Sigmoid colon (tissue), 7 donors: ENCODE data around the gene NTF3. TPM values are rescaled to one million over a fixed set of nuclear protein-coding genes. Genes with fewer than 3 reads are reported as not detected.

Experiments
- DNase-seq: peaks from one replicate; pipeline ENCODE4 v3.0.0-alpha.2; 2019
- H3K27ac ChIP-seq, 4 donors: fragments of 200-600 bp; sonication (generic); one replicate each; pipeline ENCODE4 v1.5.1; 2016 to 2019; ENCODE audit warnings: mild to moderate bottlenecking in 1 of 4
- H3K27me3 ChIP-seq, 3 donors: fragments of 200-600 bp; sonication (generic); one replicate each; pipeline ENCODE4 v1.5.1; 2019; ENCODE audit warnings: mild to moderate bottlenecking in 1 of 3
- H3K36me3 ChIP-seq, 4 donors: fragments of 200-600 bp; sonication (generic); one replicate each; pipeline ENCODE4 v1.5.1; 2016 to 2019
- H3K4me1 ChIP-seq, 4 donors: fragments of 200-600 bp; sonication (generic); one replicate each; pipeline ENCODE4 v1.5.1; 2017 to 2019
- H3K4me3 ChIP-seq, 4 donors: fragments of 200-600 bp; sonication (generic); one replicate each; pipeline ENCODE4 v1.5.1; 2017 to 2019; ENCODE audit warnings: mild to moderate bottlenecking in 2 of 4, moderate library complexity in 1 of 4
- H3K9me3 ChIP-seq, 4 donors: fragments of 200-600 bp in 3 of 4; sonication (generic) in 3 of 4; one replicate each; pipeline versions ENCODE4 v1.5.1 to v1.6.1; 2013 to 2019
- EP300 ChIP-seq, 4 donors: sonication (generic); formaldehyde crosslinking; IDR thresholded peaks; one replicate each; pipeline ENCODE4 v1.6.1; 2017; ENCODE audit warnings: antibody characterized with exemption in 4 of 4
- POLR2A ChIP-seq, 2 donors: fragments of 450-650 bp; IDR thresholded peaks; one replicate each; pipeline ENCODE4 v1.6.1; 2016; ENCODE audit warnings: antibody characterized with exemption in 2 of 2, mild to moderate bottlenecking in 2 of 2, moderate library complexity in 2 of 2
- POLR2AphosphoS5 ChIP-seq, 4 donors: sonication (generic); formaldehyde crosslinking; IDR thresholded peaks; one replicate each; pipeline ENCODE4 v1.6.1; 2017; ENCODE audit warnings: antibody characterized with exemption in 4 of 4
- WGBS, 2 donors: extraction: QIAGEN DNeasy Blood & Tissue Kit; methylation state at CpG; one replicate each; pipeline ENCODE4 v1.1.7; 2013; 5-methylcytosine and 5-hydroxymethylcytosine counted together
- intact Hi-C: fragments of 100-400 bp; cut with DNase I; formaldehyde crosslinking; loops from one replicate; pipeline ENCODE4 v1.15.1; 2023
- polyA plus RNA-seq, 3 donors: library from polyadenylated mRNA; stranded (reverse); fragments of 200-250 nt; gene quantifications; one replicate each; pipeline ENCODE4 v1.2.3, GENCODE V29; 2013
- total RNA-seq, 4 donors: library from RNA; depleted of rRNA; stranded (reverse); fragments of >200 nt; gene quantifications; one replicate each; pipeline ENCODE4 v1.1.0, GENCODE V29; 2016
- TF ChIP-seq, protein P1 (sequence below), 4 experiments: fragments of 450-650 bp in 3 of 4; fragments of 200-600 bp in 1 of 4; IDR thresholded peaks; one replicate each; pipeline ENCODE4 v1.5.1; 2016 to 2019; ENCODE audit warnings: antibody characterized with exemption in 4 of 4, mild to moderate bottlenecking in 3 of 4, moderate library complexity in 2 of 4
- donor health status: healthy with polysubstance abuse.
- donor health status: Bipolar disorder and iron deficiency.
- donor health status: healthy.

Gene NTF3
- total and polyA plus RNA-seq, 7 donors = 0.71 to 1.8 (median 0.95) TPM; not detected in 2

DNA sequence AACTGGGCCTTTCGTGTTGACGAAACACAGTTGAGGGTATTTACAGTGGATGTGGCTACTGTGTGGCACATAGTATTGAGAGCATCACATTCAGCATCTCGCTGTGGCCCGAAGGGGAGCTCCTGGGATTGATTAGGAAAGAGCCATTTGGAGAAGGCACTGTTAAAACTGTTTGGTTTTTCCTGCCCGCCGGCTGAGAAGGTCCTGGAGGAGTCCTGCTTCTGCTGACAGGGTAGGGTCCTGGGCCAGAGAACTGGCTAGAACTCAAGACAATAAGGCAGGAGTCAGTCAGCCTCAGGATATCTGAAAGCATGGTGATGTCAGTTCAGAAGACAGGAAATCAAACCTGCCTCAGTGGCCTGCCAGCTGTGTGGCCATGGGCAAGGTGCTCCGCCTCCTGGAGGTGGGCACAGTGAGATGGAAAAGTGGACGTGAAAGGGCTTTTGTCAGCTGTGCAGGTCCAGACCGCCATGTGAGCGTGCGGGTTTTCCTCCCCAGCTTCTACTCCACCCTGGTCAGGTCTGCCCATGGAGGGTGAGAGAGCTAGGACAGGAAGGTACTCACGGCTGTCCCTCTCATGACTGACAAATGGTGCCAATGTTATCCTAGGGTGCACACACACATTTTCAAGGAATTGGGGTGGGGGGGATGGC is 92.3 kb downstream of the NTF3 start:
- TF ChIP-seq, protein P1, sequence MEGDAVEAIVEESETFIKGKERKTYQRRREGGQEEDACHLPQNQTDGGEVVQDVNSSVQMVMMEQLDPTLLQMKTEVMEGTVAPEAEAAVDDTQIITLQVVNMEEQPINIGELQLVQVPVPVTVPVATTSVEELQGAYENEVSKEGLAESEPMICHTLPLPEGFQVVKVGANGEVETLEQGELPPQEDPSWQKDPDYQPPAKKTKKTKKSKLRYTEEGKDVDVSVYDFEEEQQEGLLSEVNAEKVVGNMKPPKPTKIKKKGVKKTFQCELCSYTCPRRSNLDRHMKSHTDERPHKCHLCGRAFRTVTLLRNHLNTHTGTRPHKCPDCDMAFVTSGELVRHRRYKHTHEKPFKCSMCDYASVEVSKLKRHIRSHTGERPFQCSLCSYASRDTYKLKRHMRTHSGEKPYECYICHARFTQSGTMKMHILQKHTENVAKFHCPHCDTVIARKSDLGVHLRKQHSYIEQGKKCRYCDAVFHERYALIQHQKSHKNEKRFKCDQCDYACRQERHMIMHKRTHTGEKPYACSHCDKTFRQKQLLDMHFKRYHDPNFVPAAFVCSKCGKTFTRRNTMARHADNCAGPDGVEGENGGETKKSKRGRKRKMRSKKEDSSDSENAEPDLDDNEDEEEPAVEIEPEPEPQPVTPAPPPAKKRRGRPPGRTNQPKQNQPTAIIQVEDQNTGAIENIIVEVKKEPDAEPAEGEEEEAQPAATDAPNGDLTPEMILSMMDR (IDR thresholded peaks at IDR 0.05) = no peak
- TF ChIP-seq EP300 (IDR thresholded peaks at IDR 0.05) (no peak), POLR2AphosphoS5 (IDR thresholded peaks at IDR 0.05) (no peak), POLR2A (IDR thresholded peaks at IDR 0.05) (no peak)
- intact Hi-C loops = no loop called here
- Histone ChIP-seq H3K4me1 (no peaks in the 10 kb centered on the region), H3K4me3 (no peak overlapping the region), H3K9me3 (no peaks in the 10 kb centered on the region), H3K36me3 (no peaks in the 10 kb centered on the region), H3K27me3 (no peaks in the 10 kb centered on the region), H3K27ac (no peak overlapping the region)
- DNase-seq = no peak
- WGBS, 2 donors = 93 to 94% methylated on average over 12 of the region's 12 CpGs

DNA sequence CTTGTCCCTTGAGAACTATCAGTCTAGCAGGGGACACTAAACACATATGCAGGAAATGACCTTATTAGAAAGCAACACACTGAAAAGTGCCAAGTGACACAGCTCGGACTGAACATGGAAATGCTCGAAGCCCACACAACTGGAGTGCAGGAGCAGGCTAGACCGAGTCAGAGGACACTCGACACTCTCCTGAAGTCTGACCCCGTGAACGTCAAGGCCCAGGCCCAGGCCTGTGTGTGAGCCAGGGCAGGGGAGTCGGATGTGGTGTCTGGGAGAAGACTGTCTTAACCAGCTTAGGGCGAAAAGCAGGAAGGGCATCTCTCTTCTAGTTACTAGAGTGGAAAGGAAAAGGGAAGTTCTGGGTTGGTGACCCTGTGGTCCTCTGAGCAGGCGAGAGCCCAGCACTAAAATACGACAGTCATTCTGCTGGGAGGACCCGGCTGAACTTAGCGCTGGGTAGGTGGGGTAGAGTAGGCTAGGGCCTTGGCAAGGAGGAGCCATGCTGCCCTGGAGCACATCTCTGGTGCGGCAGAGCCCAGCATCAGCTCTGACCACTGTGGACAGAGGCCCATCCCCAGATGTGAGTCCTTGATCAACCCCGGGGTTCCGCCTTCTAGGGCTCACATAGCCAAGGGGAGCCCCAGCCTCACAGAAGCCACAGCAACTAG is 93.0 kb downstream of the NTF3 start:
- 89 to 94% methylated on average over 15 of the region's 15 CpGs for WGBS, 2 donors
- H3K27me3 ChIP-seq = no peaks in the 10 kb centered on the region
- no peak for TF ChIP-seq EP300 (IDR thresholded peaks at IDR 0.05)
- intact Hi-C loops = no loop called here
- DNase-seq = no peak
- H3K4me1 ChIP-seq = no peaks in the 10 kb centered on the region
- H3K27ac ChIP-seq = no peak overlapping the region
- H3K9me3 ChIP-seq = no peaks in the 10 kb centered on the region
- H3K36me3 ChIP-seq = no peaks in the 10 kb centered on the region
- no peak overlapping the region for H3K4me3 ChIP-seq

DNA sequence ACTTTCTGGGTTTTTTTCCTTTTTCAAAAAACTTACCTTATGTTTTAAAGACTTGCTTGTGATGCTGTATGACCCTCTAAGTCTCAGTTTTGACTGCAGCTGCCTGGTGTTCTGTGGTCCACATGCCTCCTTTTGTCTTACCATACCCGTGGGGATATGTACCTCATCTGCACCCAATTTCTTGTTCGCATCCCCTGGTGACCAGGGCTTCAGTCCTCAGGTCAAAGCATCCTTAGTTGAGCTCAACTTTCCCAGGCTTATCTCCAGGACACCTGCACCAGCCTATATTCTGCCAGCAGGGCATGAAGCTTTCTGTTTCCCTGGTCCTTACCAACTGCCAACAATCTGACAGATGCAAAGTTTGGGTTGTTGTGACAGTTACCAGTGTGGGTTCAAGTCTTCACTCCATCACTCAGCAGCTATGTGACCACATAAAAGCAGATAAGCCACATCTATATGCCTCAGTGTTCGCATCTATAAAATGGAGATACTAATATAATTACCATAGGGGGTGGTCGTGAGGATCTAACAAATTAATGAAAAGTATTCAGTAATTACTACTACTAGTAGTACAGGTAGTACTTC is 94.0 kb downstream of the NTF3 start:
- no peaks in the 10 kb centered on the region for H3K4me1 ChIP-seq
- H3K27ac ChIP-seq = no peak overlapping the region
- WGBS, 2 donors = 91 to 92% methylated on average over 4 of the region's 4 CpGs
- no peaks in the 10 kb centered on the region for H3K27me3 ChIP-seq
- intact Hi-C loops = no loop called here
- no peak for DNase-seq
- no peak overlapping the region for H3K4me3 ChIP-seq
- no peak for TF ChIP-seq POLR2AphosphoS5 (IDR thresholded peaks at IDR 0.05)
- TF ChIP-seq POLR2A (IDR thresholded peaks at IDR 0.05) = no peak
- TF ChIP-seq, protein P1 (IDR thresholded peaks at IDR 0.05) = no peak
- TF ChIP-seq EP300 (IDR thresholded peaks at IDR 0.05) = no peak
- H3K9me3 ChIP-seq = no peaks in the 10 kb centered on the region
- no peaks in the 10 kb centered on the region for H3K36me3 ChIP-seq

DNA sequence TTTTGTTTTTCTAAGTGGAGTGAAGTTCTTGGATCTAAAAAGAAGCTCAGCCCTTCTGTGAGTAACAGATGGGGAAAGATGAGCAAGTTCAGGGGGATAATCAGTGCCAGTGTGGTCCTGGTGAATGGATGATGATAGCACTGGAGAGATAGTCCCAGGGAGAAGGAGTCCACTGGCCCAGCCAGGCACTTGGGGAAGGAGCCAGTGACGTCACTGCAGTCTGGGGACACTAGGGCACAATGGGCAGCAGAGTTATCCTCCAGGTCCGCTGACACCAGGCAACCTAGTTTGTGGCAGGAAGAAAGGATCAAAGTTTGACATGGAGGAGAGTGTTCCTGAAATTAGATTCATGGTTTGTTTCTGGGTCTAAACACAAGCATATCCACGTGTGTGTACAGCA is 101.5 kb downstream of the NTF3 start:
- no peaks in the 10 kb centered on the region for H3K27me3 ChIP-seq
- no peak for DNase-seq
- intact Hi-C loops = no loop called here
- H3K27ac ChIP-seq = no peak overlapping the region
- no peaks in the 10 kb centered on the region for H3K9me3 ChIP-seq
- TF ChIP-seq POLR2AphosphoS5 (IDR thresholded peaks at IDR 0.05) = no peak
- TF ChIP-seq POLR2A (IDR thresholded peaks at IDR 0.05) = no peak
- TF ChIP-seq EP300 (IDR thresholded peaks at IDR 0.05) = no peak
- TF ChIP-seq, protein P1 (IDR thresholded peaks at IDR 0.05) = no peak
- 73 to 81% methylated on average over 3 of the region's 3 CpGs for WGBS, 2 donors
- H3K36me3 ChIP-seq = no peaks in the 10 kb centered on the region
- H3K4me3 ChIP-seq = no peak overlapping the region
- no peaks in the 10 kb centered on the region for H3K4me1 ChIP-seq

DNA sequence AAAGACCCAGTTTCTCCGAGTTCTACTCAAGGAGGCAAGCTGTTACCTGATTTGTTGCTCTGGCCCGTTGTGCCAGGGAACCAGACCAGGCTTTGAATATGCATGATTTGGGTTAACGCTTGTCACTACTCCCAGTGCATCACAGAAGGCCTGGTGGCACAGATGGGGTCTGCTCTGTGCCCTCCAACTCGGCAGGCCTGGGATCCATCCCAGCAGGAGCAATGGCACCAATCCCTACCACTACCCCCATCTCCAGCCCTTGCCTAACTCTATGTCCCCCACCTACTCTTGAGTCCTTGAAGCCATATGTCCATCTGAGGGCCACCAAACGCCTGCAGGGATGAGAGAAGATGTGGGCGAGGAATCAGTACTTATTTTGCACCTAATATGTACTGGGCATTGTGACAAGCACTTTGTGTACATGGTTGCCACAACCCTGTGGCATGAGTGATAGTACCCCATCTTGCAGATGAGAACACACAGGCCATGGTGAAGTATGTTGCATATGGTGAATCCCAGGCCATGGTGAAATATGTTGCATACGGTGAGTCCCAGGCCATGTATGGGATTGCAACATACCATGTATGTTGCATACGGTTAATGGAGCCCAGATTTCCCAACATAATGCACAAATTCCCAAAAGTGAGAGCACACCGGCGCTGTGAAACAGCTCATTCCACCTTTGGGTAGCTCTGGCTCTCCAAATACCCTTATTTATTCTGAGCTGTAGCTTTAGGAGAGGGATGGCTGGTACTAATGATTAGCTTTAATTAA is 102.7 kb downstream of the NTF3 start:
- intact Hi-C loops = no loop called here
- H3K27ac ChIP-seq = no peak overlapping the region
- TF ChIP-seq, protein P1 (IDR thresholded peaks at IDR 0.05) = no peak
- TF ChIP-seq POLR2AphosphoS5 (IDR thresholded peaks at IDR 0.05) = no peak
- no peak for TF ChIP-seq EP300 (IDR thresholded peaks at IDR 0.05)
- no peak for TF ChIP-seq POLR2A (IDR thresholded peaks at IDR 0.05)
- H3K9me3 ChIP-seq = no peaks in the 10 kb centered on the region
- H3K36me3 ChIP-seq = no peaks in the 10 kb centered on the region
- no peak overlapping the region for H3K4me3 ChIP-seq
- 91 to 93% methylated on average over 10 of the region's 10 CpGs for WGBS, 2 donors
- no peaks in the 10 kb centered on the region for H3K27me3 ChIP-seq
- no peak for DNase-seq
- H3K4me1 ChIP-seq = no peaks in the 10 kb centered on the region
